Thyroid gland (tissue), 4 donors: ENCODE data around the gene ULK3.

Experiments
- CTCF ChIP-seq, 6 experiments: fragments of 200-600 bp in 3 of 6; fragments of 450-650 bp in 3 of 6; sonication (generic) in 3 of 6; IDR thresholded peaks; one replicate each; pipeline ENCODE4 v1.5.1; 2016 to 2019; ENCODE audit warnings: antibody characterized with exemption in 6 of 6, mild to moderate bottlenecking in 2 of 6, inconsistent platforms in 1 of 6, moderate library complexity in 1 of 6
- POLR2A ChIP-seq, 2 donors: fragments of 450-650 bp; IDR thresholded peaks; one replicate each; pipeline ENCODE4 v1.6.1; 2017; ENCODE audit warnings: antibody characterized with exemption in 2 of 2, mild to moderate bottlenecking in 2 of 2, moderate library complexity in 1 of 2

DNA sequence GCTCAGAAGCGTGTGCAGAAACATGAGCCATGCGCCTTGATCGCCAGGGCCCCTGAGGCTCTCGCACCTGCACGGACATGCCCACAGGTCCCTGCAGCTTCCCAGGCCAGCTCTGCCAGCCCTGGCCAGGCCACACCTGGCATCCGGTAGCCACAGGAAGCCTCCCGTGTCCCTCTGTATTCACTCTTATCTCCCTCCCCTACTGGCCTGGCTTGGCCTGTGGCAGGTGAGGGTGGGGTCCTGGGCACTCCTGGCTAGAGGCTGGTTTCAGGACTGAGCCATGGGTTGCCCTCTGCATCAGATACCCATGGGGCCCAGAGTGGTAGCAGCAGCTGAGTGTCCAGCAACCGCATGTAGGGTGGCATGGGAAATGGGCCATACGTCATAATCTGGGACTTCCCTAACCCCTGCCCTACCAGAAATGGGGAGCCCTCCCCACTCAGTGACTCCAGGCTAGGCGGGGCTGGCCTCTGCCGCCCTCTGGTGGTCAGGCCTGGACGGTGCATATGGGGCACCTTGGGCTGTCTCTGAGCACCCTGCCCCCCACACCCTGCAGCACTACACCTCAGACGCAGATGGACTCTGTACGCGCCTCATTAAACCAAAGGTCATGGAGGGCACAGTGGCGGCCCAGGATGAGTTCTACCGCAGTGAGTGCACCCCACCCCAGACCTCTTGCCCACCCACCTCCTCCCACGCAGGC, 42.9 kb downstream of the ULK3 start:
- TF ChIP-seq CTCF (IDR thresholded peaks at IDR 0.05) (peak; percentile 85 to 95 (median 89)), POLR2A (IDR thresholded peaks at IDR 0.05) (no peak)
